ENCODE results near the gene HEXB. TPM values are rescaled to one million over a fixed set of nuclear protein-coding genes. Genes with fewer than 3 reads are reported as not detected.
A peak's percentile ranks its signal among the peaks of the same experiment; 100 is the strongest.

Gene HEXB
- total and polyA plus RNA-seq, 12 donors, result 68.7 to 225 (median 111) TPM

- Histone ChIP-seq H3K4me3 (peak overlapping the region; percentile 36 to 89 (median 81)), H3K27me3 (no peaks in the 10 kb centered on the region), H3K4me1 (peaks cover 5 to 62% (median 36%) of the 10 kb centered on the region in 9 donors), H3K27ac (peak overlapping the region; percentile 61 to 97 (median 92)), H3K36me3 (peaks cover 0 to 6% (median 0%) of the 10 kb centered on the region in 9 donors), H3K9me3 (no peaks in the 10 kb centered on the region)
- intact Hi-C loops (cut with DNase I), result loop anchor here in 9 of 10 donors (2.0 to 10.0 kb wide), 15 partner anchors 102 to 1046 kb away; no protein-coding TSS in a partner anchor
- 0% methylated on average over 47 of the region's 47 CpGs for WGBS, 2 donors
- ATAC-seq (peak; percentile 32 to 72 (median 60)), DNase-seq (peak; percentile 69 to 78)
- TF ChIP-seq, protein P1, sequence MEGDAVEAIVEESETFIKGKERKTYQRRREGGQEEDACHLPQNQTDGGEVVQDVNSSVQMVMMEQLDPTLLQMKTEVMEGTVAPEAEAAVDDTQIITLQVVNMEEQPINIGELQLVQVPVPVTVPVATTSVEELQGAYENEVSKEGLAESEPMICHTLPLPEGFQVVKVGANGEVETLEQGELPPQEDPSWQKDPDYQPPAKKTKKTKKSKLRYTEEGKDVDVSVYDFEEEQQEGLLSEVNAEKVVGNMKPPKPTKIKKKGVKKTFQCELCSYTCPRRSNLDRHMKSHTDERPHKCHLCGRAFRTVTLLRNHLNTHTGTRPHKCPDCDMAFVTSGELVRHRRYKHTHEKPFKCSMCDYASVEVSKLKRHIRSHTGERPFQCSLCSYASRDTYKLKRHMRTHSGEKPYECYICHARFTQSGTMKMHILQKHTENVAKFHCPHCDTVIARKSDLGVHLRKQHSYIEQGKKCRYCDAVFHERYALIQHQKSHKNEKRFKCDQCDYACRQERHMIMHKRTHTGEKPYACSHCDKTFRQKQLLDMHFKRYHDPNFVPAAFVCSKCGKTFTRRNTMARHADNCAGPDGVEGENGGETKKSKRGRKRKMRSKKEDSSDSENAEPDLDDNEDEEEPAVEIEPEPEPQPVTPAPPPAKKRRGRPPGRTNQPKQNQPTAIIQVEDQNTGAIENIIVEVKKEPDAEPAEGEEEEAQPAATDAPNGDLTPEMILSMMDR (IDR thresholded peaks at IDR 0.05), result no peak
Observed at GRCh38 chr5:74640954-74641734, 43.9 kb upstream of the HEXB start.

GRCh38 chr5:74641735-74642542 lies 43.1 kb upstream of the HEXB start:
- Histone ChIP-seq H3K4me1 (peaks cover 5 to 58% (median 28%) of the 10 kb centered on the region in 9 donors), H3K27me3 (no peaks in the 10 kb centered on the region), H3K36me3 (no peaks in the 10 kb centered on the region), H3K27ac (peak overlapping the region; percentile 46 to 97 (median 92)), H3K9me3 (no peaks in the 10 kb centered on the region), H3K4me3 (peak overlapping the region; percentile 36 to 89 (median 81))
- ATAC-seq (peak in 6 of 8 donors; percentile 8 to 54 (median 38)), DNase-seq (peak in 1 of 2 donors; percentile 59)
- intact Hi-C loops (cut with DNase I), result loop anchor here in 9 of 10 donors (1.0 to 10.0 kb wide), 18 partner anchors 103 to 1047 kb away; no protein-coding TSS in a partner anchor
- TF ChIP-seq, protein P1 (IDR thresholded peaks at IDR 0.05), result peak; percentile 10 to 75 (median 62)
- WGBS, 2 donors, result 5 to 7% methylated on average over 28 of the region's 28 CpGs

DNA sequence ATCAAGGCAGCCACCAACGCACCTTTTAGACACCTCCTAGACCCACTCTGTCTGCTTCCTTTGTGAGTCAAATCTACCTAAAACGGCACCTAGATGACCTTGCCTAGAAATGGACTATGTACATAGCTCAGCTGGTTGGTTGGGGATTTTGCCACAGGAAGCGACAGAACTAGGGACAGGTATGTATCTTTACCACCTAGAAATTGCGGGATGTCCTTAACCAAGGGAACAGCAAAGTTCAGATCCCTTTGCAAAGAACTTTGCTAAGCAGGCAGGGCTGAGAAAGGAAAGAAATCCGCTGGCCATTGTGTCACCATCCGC lies 42.5 kb upstream of the HEXB start:
- TF ChIP-seq, protein P1 (IDR thresholded peaks at IDR 0.05), result no peak
- peak overlapping the region in 4 of 10 donors; percentile 4 to 97 (median 92) for H3K27ac ChIP-seq
- no peak overlapping the region for H3K4me3 ChIP-seq
- H3K27me3 ChIP-seq, result no peaks in the 10 kb centered on the region
- no peaks in the 10 kb centered on the region for H3K9me3 ChIP-seq
- H3K36me3 ChIP-seq, result no peaks in the 10 kb centered on the region
- peaks cover 5 to 58% (median 27%) of the 10 kb centered on the region in 9 donors for H3K4me1 ChIP-seq
- WGBS, 2 donors, result 77 to 81% methylated on average over 6 of the region's 6 CpGs
- no peak for ATAC-seq
- intact Hi-C loops (cut with DNase I), result loop anchor here in 9 of 10 donors (1.0 to 10.0 kb wide), 15 partner anchors 260 to 1048 kb away; no protein-coding TSS in a partner anchor
- no peak for DNase-seq

- H3K9me3 ChIP-seq, result no peaks in the 10 kb centered on the region
- DNase-seq, result peak in 1 of 2 donors; percentile 32
- 44 to 48% methylated on average over 4 of the region's 4 CpGs for WGBS, 2 donors
- intact Hi-C loops (cut with DNase I), result loop anchor here in 9 of 10 donors (2.0 to 10.0 kb wide), 14 partner anchors 261 to 1048 kb away; no protein-coding TSS in a partner anchor
- H3K4me3 ChIP-seq, result no peak overlapping the region
- ATAC-seq, result peak in 4 of 8 donors; percentile 15 to 57 (median 34)
- H3K4me1 ChIP-seq, result peaks cover 5 to 55% (median 24%) of the 10 kb centered on the region in 9 donors
- H3K27ac ChIP-seq, result peak overlapping the region in 5 of 10 donors; percentile 4 to 97 (median 91)
- H3K36me3 ChIP-seq, result no peaks in the 10 kb centered on the region
- TF ChIP-seq, protein P1 (IDR thresholded peaks at IDR 0.05), result no peak
- H3K27me3 ChIP-seq, result no peaks in the 10 kb centered on the region
Observed at GRCh38 chr5:74643111-74643562, 41.9 kb upstream of the HEXB start.

Measured in heart right ventricle (tissue), 16 donors.